ENCODE measurements around the gene ZNF536. TPM values are rescaled to one million over a fixed set of nuclear protein-coding genes. Genes with fewer than 3 reads are reported as not detected.

ZNF536 gene
- total and polyA plus RNA-seq, 2 of the 4 experiments (the other 2 are of a cell fraction): not detected

GRCh38 chr19:30391554-30392551 lies 19.7 kb downstream of the ZNF536 start:
- H3K4me3 ChIP-seq (ENCODE audit: insufficient read depth, low read depth, low read length): no peak overlapping the region
- no peaks in the 10 kb centered on the region for H4K20me1 ChIP-seq (ENCODE audit: insufficient read depth, low read length)
- no peak overlapping the region for H4K91ac ChIP-seq (ENCODE audit: insufficient read depth, low read depth, low read length)
- H4K5ac ChIP-seq (ENCODE audit: low read depth, low read length): no peak overlapping the region
- no peak overlapping the region for H3K14ac ChIP-seq (replicated peaks; ENCODE audit: low read depth, low read length)
- no peak overlapping the region for H2BK20ac ChIP-seq (ENCODE audit: low read depth, low read length)
- ATAC-seq (ENCODE audit: low read depth) (no peak), DNase-seq (no peak)
- H3K79me1 ChIP-seq (ENCODE audit: low read depth in 1 of 2, low read length in 2 of 2): no peaks in the 10 kb centered on the region
- no peaks in the 10 kb centered on the region for H3K9me1 ChIP-seq (ENCODE audit: insufficient read depth, low read length)
- ChIA-PET CTCF (no interaction called here), POLR2A (ENCODE audit: unreplicated experiment) (no interaction called here)
- no peaks in the 10 kb centered on the region for H3K27me3 ChIP-seq (ENCODE audit: control insufficient read depth, insufficient read depth, low read length)
- H2AFZ ChIP-seq (replicated peaks; ENCODE audit: low read length, poor library complexity): no peak overlapping the region
- no peak overlapping the region for H3K27ac ChIP-seq (ENCODE audit: insufficient read depth, low read length)
- peaks cover 26% of the 10 kb centered on the region for H3K9me3 ChIP-seq (ENCODE audit: control insufficient read depth, insufficient read depth, low read length)
- intact Hi-C loops (cut with micrococcal nuclease): no loop called here
- dilution Hi-C loops (cut with HindIII; ENCODE audit: low sequenced_read_pairs, unreplicated experiment): no loop called here
- H2AK5ac ChIP-seq (ENCODE audit: low read depth, low read length): no peak overlapping the region
- H4K8ac ChIP-seq (ENCODE audit: low read depth in 2 of 2, low read length in 2 of 2): no peak overlapping the region
- in situ Hi-C loops (cut with MboI; ENCODE audit: low sequenced_read_pairs): no loop called here
- H3K56ac ChIP-seq (ENCODE audit: extremely low read depth, insufficient read depth, low read length): no peak overlapping the region
- no peak overlapping the region for H2BK15ac ChIP-seq (ENCODE audit: low read depth, low read length)
- no peak overlapping the region for H3K23ac ChIP-seq (ENCODE audit: low read depth, low read length)
- BruUV-seq (replicated peaks): no TSS peak
- no peak overlapping the region for H2BK5ac ChIP-seq (ENCODE audit: low read depth, low read length, poor library complexity, severe bottlenecking)
- H3K4me2 ChIP-seq (ENCODE audit: low read depth, low read length): no peak overlapping the region
- WGBS, 2 experiments (ENCODE audit: extremely low coverage in 2 of 2, insufficient read length in 1 of 2): 50% methylated on average over 1 of the region's 19 CpGs; no CpG with 5 or more reads in 1 of the 2 experiments
- H3K4me1 ChIP-seq (ENCODE audit: control insufficient read depth, insufficient read depth, low read length): no peaks in the 10 kb centered on the region
- no peak overlapping the region for H3K4ac ChIP-seq (ENCODE audit: low read depth, low read length)
- no peak overlapping the region for H2BK120ac ChIP-seq (ENCODE audit: low read depth, low read length)
- no peaks in the 10 kb centered on the region for H3K36me3 ChIP-seq (ENCODE audit: control insufficient read depth, insufficient read depth, low read length)
- no peak overlapping the region for H2AK9ac ChIP-seq (replicated peaks; ENCODE audit: low read depth, low read length, poor library complexity)
- no peak overlapping the region for H3K18ac ChIP-seq (ENCODE audit: low read depth, low read length)
- no peak overlapping the region for H3K9ac ChIP-seq (ENCODE audit: low read depth, low read length)
- no peak for TF ChIP-seq CEBPB (IDR thresholded peaks at IDR 0.05; ENCODE audit: low read depth, low read length)
- TF ChIP-seq RCOR1 (IDR thresholded peaks at IDR 0.05; ENCODE audit: insufficient replicate concordance, low read length): no peak
- TF ChIP-seq FOS (IDR thresholded peaks at IDR 0.05; ENCODE audit: low read depth, low read length): no peak
- no peak for TF ChIP-seq CHD1 (IDR thresholded peaks at IDR 0.05; ENCODE audit: low read depth, low read length)
- TF ChIP-seq CTCF (conservative IDR thresholded peaks at IDR 0.05; ENCODE audit: low read depth, low read length): no peak
- no peak for TF ChIP-seq POLR2A (IDR thresholded peaks at IDR 0.05; ENCODE audit: low read depth, low read length)
- TF ChIP-seq MAFK (IDR thresholded peaks at IDR 0.05; ENCODE audit: low read depth, low read length): no peak
- no peak for TF ChIP-seq BHLHE40 (IDR thresholded peaks at IDR 0.05; ENCODE audit: low read depth, low read length)
- TF ChIP-seq MXI1 (IDR thresholded peaks at IDR 0.05; ENCODE audit: borderline replicate concordance, low read depth, low read length): no peak
- no peak for TF ChIP-seq RFX5 (IDR thresholded peaks at IDR 0.05; ENCODE audit: low read depth, low read length)
- no peak for TF ChIP-seq RAD21 (IDR thresholded peaks at IDR 0.05; ENCODE audit: low read length)
- no peak for TF ChIP-seq MAZ (IDR thresholded peaks at IDR 0.05; ENCODE audit: borderline replicate concordance, low read depth, low read length)
- no peak for TF ChIP-seq USF2 (IDR thresholded peaks at IDR 0.05; ENCODE audit: low read depth, low read length)
- no peak for TF ChIP-seq NFE2L2 (IDR thresholded peaks at IDR 0.05; ENCODE audit: low read depth, low read length)
- TF ChIP-seq SMC3 (IDR thresholded peaks at IDR 0.05; ENCODE audit: low read depth, low read length): no peak

Data from IMR-90 (cell line).